GM12892 (cell line): ENCODE results near the gene OR4K15.

Experiments
- POLR2A ChIP-seq: IDR thresholded peaks from 2 replicates; pipeline ENCODE4 v1.6.1; 2011; ENCODE audit warnings: low read depth, low read length, control low read depth
- TAF1 ChIP-seq: IDR thresholded peaks from 2 replicates; pipeline ENCODE4 v1.6.1; 2011; ENCODE audit warnings: low read depth, mild to moderate bottlenecking, control low read depth, low read length, borderline replicate concordance

DNA sequence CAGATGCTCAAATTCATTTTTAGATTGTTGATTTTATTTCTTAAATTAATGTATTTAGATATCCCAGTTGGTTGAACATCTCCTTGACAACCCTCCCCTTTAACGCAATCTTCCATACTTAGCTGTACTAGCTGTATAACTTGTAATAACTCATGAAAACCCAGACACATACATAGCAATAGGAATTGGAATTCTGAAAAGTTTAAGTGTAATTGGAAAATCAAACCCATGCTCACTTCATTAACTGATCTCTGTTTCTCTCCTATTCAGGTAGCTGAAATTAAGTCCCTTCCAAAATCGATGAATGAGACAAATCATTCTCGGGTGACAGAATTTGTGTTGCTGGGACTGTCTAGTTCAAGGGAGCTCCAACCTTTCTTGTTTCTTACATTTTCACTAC, at the start of gene OR4K15:
- TF ChIP-seq POLR2A = no peak
- TF ChIP-seq TAF1 = no peak
